ENCODE results near the gene GDF7. TPM values are rescaled to one million over a fixed set of nuclear protein-coding genes. Genes with fewer than 3 reads are reported as not detected.

GDF7 gene
- total and polyA plus RNA-seq, 2 of the 4 experiments (the other 2 are of a cell fraction): under 0.01 to 0.02 TPM

- H3K4me3 ChIP-seq (ENCODE audit: insufficient read depth, low read depth, low read length): no peak overlapping the region
- peaks cover 7% of the 10 kb centered on the region; the same call in 1 of the 2 replicates for H3K4me1 ChIP-seq (ENCODE audit: control insufficient read depth, insufficient read depth, low read length)
- no peak overlapping the region for H3K9ac ChIP-seq (ENCODE audit: low read depth, low read length)
- no TSS peak for BruUV-seq (replicated peaks)
- H3K9me1 ChIP-seq (ENCODE audit: insufficient read depth, low read length): peaks cover 5% of the 10 kb centered on the region; the same call in 1 of the 2 replicates
- CTCF ChIA-PET: interaction anchor here (0.6 to 1.4 kb wide), 3 partner anchors 13 to 182 kb away, joined by 3 to 5 read pairs (median 4); no protein-coding TSS in a partner anchor
- ATAC-seq (ENCODE audit: low read depth) (no peak), DNase-seq (no peak)
- H3K79me1 ChIP-seq (ENCODE audit: low read depth in 1 of 2, low read length in 2 of 2): no peaks in the 10 kb centered on the region
- H3K56ac ChIP-seq (ENCODE audit: extremely low read depth, insufficient read depth, low read length): no peak overlapping the region
- POLR2A ChIA-PET (ENCODE audit: unreplicated experiment): no interaction called here
- no peak overlapping the region for H2AK9ac ChIP-seq (replicated peaks; ENCODE audit: low read depth, low read length, poor library complexity)
- H3K9me3 ChIP-seq (ENCODE audit: control insufficient read depth, insufficient read depth, low read length): peaks cover 12% of the 10 kb centered on the region; the same call in 1 of the 2 replicates
- no peak overlapping the region for H3K14ac ChIP-seq (replicated peaks; ENCODE audit: low read depth, low read length)
- H2BK15ac ChIP-seq (ENCODE audit: low read depth, low read length): no peak overlapping the region
- TF ChIP-seq RFX5 (IDR thresholded peaks at IDR 0.05; ENCODE audit: low read depth, low read length) (no peak), RAD21 (IDR thresholded peaks at IDR 0.05; ENCODE audit: low read length) (no peak), SMC3 (IDR thresholded peaks at IDR 0.05; ENCODE audit: low read depth, low read length) (no peak), FOS (IDR thresholded peaks at IDR 0.05; ENCODE audit: low read depth, low read length) (no peak), MAFK (IDR thresholded peaks at IDR 0.05; ENCODE audit: low read depth, low read length) (no peak)
- no peak overlapping the region for H3K4me2 ChIP-seq (ENCODE audit: low read depth, low read length)
- H4K8ac ChIP-seq (ENCODE audit: low read depth in 2 of 2, low read length in 2 of 2): no peak overlapping the region
- H3K27me3 ChIP-seq (ENCODE audit: control insufficient read depth, insufficient read depth, low read length): peaks cover 42% of the 10 kb centered on the region
- H2BK120ac ChIP-seq (ENCODE audit: low read depth, low read length): no peak overlapping the region
- intact Hi-C loops (cut with micrococcal nuclease) (no loop called here), dilution Hi-C loops (cut with HindIII; ENCODE audit: low sequenced_read_pairs, unreplicated experiment) (no loop called here), in situ Hi-C loops (cut with MboI; ENCODE audit: low sequenced_read_pairs) (loop anchor here (25.0 kb wide), 1 partner anchor 1089 kb away; no protein-coding TSS in a partner anchor)
- no peaks in the 10 kb centered on the region for H4K20me1 ChIP-seq (ENCODE audit: insufficient read depth, low read length)
- no peak overlapping the region for H2BK5ac ChIP-seq (ENCODE audit: low read depth, low read length, poor library complexity, severe bottlenecking)
- peaks cover 1% of the 10 kb centered on the region; the same call in 1 of the 2 replicates for H3K36me3 ChIP-seq (ENCODE audit: control insufficient read depth, insufficient read depth, low read length)
- no peak overlapping the region for H4K91ac ChIP-seq (ENCODE audit: insufficient read depth, low read depth, low read length)
- WGBS, 2 experiments (ENCODE audit: extremely low coverage in 2 of 2, insufficient read length in 1 of 2): 100% methylated on average over 1 of the region's 5 CpGs; no CpG with 5 or more reads in 1 of the 2 experiments
- H2AK5ac ChIP-seq (ENCODE audit: low read depth, low read length): no peak overlapping the region
- H2AFZ ChIP-seq (replicated peaks; ENCODE audit: low read length, poor library complexity): no peak overlapping the region
- no peak overlapping the region for H4K5ac ChIP-seq (ENCODE audit: low read depth, low read length)
- H3K23ac ChIP-seq (ENCODE audit: low read depth, low read length): no peak overlapping the region
- no peak overlapping the region for H2BK20ac ChIP-seq (ENCODE audit: low read depth, low read length)
- no peak overlapping the region for H3K27ac ChIP-seq (ENCODE audit: insufficient read depth, low read length)
- no peak overlapping the region for H3K4ac ChIP-seq (ENCODE audit: low read depth, low read length)
- no peak overlapping the region for H3K18ac ChIP-seq (ENCODE audit: low read depth, low read length)
These were observed 6.9 kb downstream of the GDF7 start for GRCh38 chr2:20673686-20674308.

Measured in IMR-90 (cell line).